A549 (cell line): ENCODE data around the gene TNFRSF19. TPM values are rescaled to one million over a fixed set of nuclear protein-coding genes. Genes with fewer than 3 reads are reported as not detected.

Source experiments
- ATAC-seq, 2 experiments: fragments of 200-7000 bp in 1 of 2; fragments of >200 bp in 1 of 2; cut with Nextera tagmentation in 1 of 2; cut with Tn5 transposase in 1 of 2; 3 replicates each; pipeline versions ENCODE4 v1.8.0 to v1.9.1; 2018 to 2020; ENCODE audit warnings: mild to moderate bottlenecking in 1 of 2, moderate library complexity in 1 of 2
- CTCF ChIA-PET: fragments of 300-600 bp; sonication (Branson Sonifier 250); formaldehyde crosslinking; extraction: SDS; loops from one replicate; lab custom pipeline; 2021; ENCODE audit warnings: antibody characterized with exemption, inconsistent platforms; lab: Yijun Ruan, JAX
- POLR2A ChIA-PET: fragments of 350-600 bp; formaldehyde crosslinking; extraction: SDS; loops from one replicate; lab custom pipeline; 2021; ENCODE audit warnings: antibody characterized with exemption, inconsistent platforms; lab: Yijun Ruan, JAX
- DNase-seq, 2 experiments: peaks; one replicate each; pipeline versions ENCODE4 v3.0.0 to v3.0.0-alpha.2; 2011 to 2016; ENCODE audit warnings: low read depth in 1 of 2, low spot score in 1 of 2
- FAIRE-seq: peaks from 2 replicates; lab custom pipeline; 2011; peaks lifted over from hg19 to GRCh38; lab: Jason Lieb, UNC
- H3K27ac ChIP-seq, 2 experiments: fragments of >200 bp; sonication (Bioruptor Twin); formaldehyde crosslinking; 3 replicates each; pipeline ENCODE4 v1.5.1; 2016 to 2017
- H3K4me1 ChIP-seq: fragments of >200 bp; sonication (Bioruptor Twin); formaldehyde crosslinking; 3 replicates; pipeline ENCODE4 v1.6.1; 2016
- H3K4me2 ChIP-seq: fragments of >200 bp; sonication (Bioruptor Twin); formaldehyde crosslinking; 3 replicates; pipeline ENCODE4 v1.6.1; 2016
- H3K4me3 ChIP-seq: fragments of >200 bp; sonication (Bioruptor Twin); formaldehyde crosslinking; 3 replicates; pipeline ENCODE4 v1.5.1; 2016
- H3K9me3 ChIP-seq: fragments of >200 bp; sonication (Bioruptor Twin); formaldehyde crosslinking; 3 replicates; pipeline ENCODE4 v1.6.1; 2016
- ATOH8 ChIP-seq: fragments of 250-450 bp; sonication (Bioruptor Pico); IDR thresholded peaks from 2 replicates; pipeline ENCODE4 v1.5.0; 2020; ENCODE audit warnings: low read depth, mild to moderate bottlenecking, moderate library complexity
- BHLHE40 ChIP-seq: IDR thresholded peaks from 2 replicates; pipeline ENCODE4 v1.6.1; 2012; ENCODE audit warnings: low read depth, low read length, inconsistent platforms
- CHD4 ChIP-seq: fragments of 200-600 bp; sonication (generic); IDR thresholded peaks from 2 replicates; pipeline ENCODE4 v1.6.1; 2016; ENCODE audit warnings: antibody characterized with exemption, mild to moderate bottlenecking, borderline replicate concordance
- CTCF ChIP-seq: fragments of >200 bp; sonication (Bioruptor Twin); formaldehyde crosslinking; IDR thresholded peaks from 3 replicates; pipeline ENCODE4 v1.5.1; 2016
- EP300 ChIP-seq, 2 experiments: fragments of >200 bp; sonication (Bioruptor Twin); formaldehyde crosslinking; IDR thresholded peaks; 2 replicates in 1 of 2; 3 replicates in 1 of 2; pipeline ENCODE4 v1.6.1; 2016 to 2017
- FOXS1 ChIP-seq: fragments of 250-450 bp; sonication (Bioruptor Pico); IDR thresholded peaks from 2 replicates; pipeline ENCODE4 v1.5.0; 2020; ENCODE audit warnings: mild to moderate bottlenecking, moderate library complexity
- GATA3 ChIP-seq: IDR thresholded peaks from 2 replicates; pipeline ENCODE4 v1.6.1; 2012; ENCODE audit warnings: borderline replicate concordance
- HES2 ChIP-seq: fragments of >200 bp; sonication (Bioruptor Twin); formaldehyde crosslinking; IDR thresholded peaks from 2 replicates; pipeline ENCODE4 v1.6.1; 2016
- HOXA7 ChIP-seq: fragments of 250-450 bp; sonication (Bioruptor Pico); IDR thresholded peaks from 2 replicates; pipeline ENCODE4 v1.5.0; 2020; ENCODE audit warnings: mild to moderate bottlenecking, moderate library complexity
- HOXB13 ChIP-seq: fragments of 250-450 bp; sonication (Bioruptor Pico); IDR thresholded peaks from 2 replicates; pipeline ENCODE4 v1.5.0; 2020; ENCODE audit warnings: low read depth, mild to moderate bottlenecking, moderate library complexity
- HOXB5 ChIP-seq: fragments of 250-450 bp; sonication (Bioruptor Pico); IDR thresholded peaks from 2 replicates; pipeline ENCODE4 v1.5.0; 2020; ENCODE audit warnings: mild to moderate bottlenecking, moderate library complexity
- NFE2L2 ChIP-seq: fragments of 150-350 bp; conservative IDR thresholded peaks from 2 replicates; pipeline ENCODE4 v1.6.1; 2014; ENCODE audit warnings: low read length
- NPAS2 ChIP-seq: fragments of 250-450 bp; sonication (Bioruptor Pico); IDR thresholded peaks from 2 replicates; pipeline ENCODE4 v1.8.0; 2022; ENCODE audit warnings: mild to moderate bottlenecking, moderate library complexity, borderline replicate concordance
- NR3C1 ChIP-seq: fragments of >200 bp; sonication (Bioruptor Twin); formaldehyde crosslinking; IDR thresholded peaks from 3 replicates; pipeline ENCODE4 v1.6.1; 2017
- PHF8 ChIP-seq: fragments of 200-600 bp; sonication (generic); IDR thresholded peaks from 2 replicates; pipeline ENCODE4 v1.6.1; 2016; ENCODE audit warnings: low read depth, mild to moderate bottlenecking, antibody characterized with exemption, moderate library complexity, borderline replicate concordance
- POLR2A ChIP-seq: IDR thresholded peaks from 2 replicates; pipeline ENCODE4 v1.6.1; 2012; ENCODE audit warnings: mild to moderate bottlenecking, low read length
- POLR2AphosphoS2 ChIP-seq: conservative IDR thresholded peaks from 2 replicates; pipeline ENCODE4 v1.6.1; 2012; ENCODE audit warnings: low read length, improper control_type of control experiment, inconsistent platforms
- SMC3 ChIP-seq: fragments of >200 bp; sonication (Bioruptor Twin); formaldehyde crosslinking; IDR thresholded peaks from 3 replicates; pipeline ENCODE4 v1.6.1; 2018; ENCODE audit warnings: inconsistent platforms
- ZSCAN20 ChIP-seq: fragments of 250-450 bp; sonication (Bioruptor Pico); IDR thresholded peaks from 2 replicates; pipeline ENCODE4 v1.8.0; 2022; ENCODE audit warnings: mild to moderate bottlenecking, moderate library complexity
- WGBS: methylation state at CpG from one replicate; pipeline ENCODE4 v1.1.6; 2017; ENCODE audit errors: missing lambda C conversion rate; 5-methylcytosine and 5-hydroxymethylcytosine counted together
- polyA plus RNA-seq, 4 experiments: library from polyadenylated mRNA; depleted of rRNA in 3 of 4; stranded (reverse); fragments of >200 nt; fragmentation: RNase III in 1 of 4; extraction: RNeasy Plus Mini Kit Qiagen cat#74134 plus additional on column Dnase treatment in 1 of 4; gene quantifications; 2 replicates in 3 of 4; 3 replicates in 1 of 4; pipeline ENCODE4 v1.2.3, GENCODE V29; 2011 to 2017
- TF ChIP-seq, protein P1 (sequence below): fragments of 200-600 bp; sonication (generic); IDR thresholded peaks from 2 replicates; pipeline ENCODE4 v1.6.1; 2016; ENCODE audit warnings: antibody characterized with exemption, mild to moderate bottlenecking, moderate library complexity
- TF ChIP-seq, protein P2 (sequence below): fragments of >200 bp; sonication (Bioruptor Twin); formaldehyde crosslinking; IDR thresholded peaks from 3 replicates; pipeline ENCODE4 v1.6.1; 2016

The TNFRSF19 gene
- polyA plus RNA-seq, 2 of the 4 experiments (the other 2 are of a cell fraction) = 1.2 to 1.9 TPM

DNA sequence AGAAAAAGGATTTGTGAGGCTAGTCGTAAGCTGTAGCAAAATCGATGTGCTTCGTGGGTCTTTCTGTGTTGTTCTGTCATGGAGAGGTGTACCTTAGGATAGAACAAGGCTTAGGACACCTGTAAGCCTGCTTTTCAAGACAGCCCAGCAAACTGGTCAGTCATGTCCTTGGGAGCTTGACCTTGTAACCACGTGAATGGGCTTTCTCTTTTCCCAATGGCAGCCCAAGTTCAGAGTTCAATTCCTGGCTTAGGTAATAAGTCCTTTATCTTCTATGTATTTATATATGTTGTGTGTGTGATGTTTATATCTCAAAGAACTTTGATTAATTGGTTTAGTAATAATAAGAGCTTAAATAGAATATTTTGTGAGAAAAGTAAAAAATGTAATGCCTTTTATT lies 112.9 kb downstream of the TNFRSF19 start:
- TF ChIP-seq POLR2A (no peak), HOXB5 (CRISPR knock-in tag) (no peak), NR3C1 (no peak), ZSCAN20 (CRISPR knock-in tag) (no peak), ATOH8 (CRISPR knock-in tag) (no peak), EP300 (IDR thresholded peaks at IDR 0.05) (no peak), POLR2AphosphoS2 (no peak)
- TF ChIP-seq, protein P1, sequence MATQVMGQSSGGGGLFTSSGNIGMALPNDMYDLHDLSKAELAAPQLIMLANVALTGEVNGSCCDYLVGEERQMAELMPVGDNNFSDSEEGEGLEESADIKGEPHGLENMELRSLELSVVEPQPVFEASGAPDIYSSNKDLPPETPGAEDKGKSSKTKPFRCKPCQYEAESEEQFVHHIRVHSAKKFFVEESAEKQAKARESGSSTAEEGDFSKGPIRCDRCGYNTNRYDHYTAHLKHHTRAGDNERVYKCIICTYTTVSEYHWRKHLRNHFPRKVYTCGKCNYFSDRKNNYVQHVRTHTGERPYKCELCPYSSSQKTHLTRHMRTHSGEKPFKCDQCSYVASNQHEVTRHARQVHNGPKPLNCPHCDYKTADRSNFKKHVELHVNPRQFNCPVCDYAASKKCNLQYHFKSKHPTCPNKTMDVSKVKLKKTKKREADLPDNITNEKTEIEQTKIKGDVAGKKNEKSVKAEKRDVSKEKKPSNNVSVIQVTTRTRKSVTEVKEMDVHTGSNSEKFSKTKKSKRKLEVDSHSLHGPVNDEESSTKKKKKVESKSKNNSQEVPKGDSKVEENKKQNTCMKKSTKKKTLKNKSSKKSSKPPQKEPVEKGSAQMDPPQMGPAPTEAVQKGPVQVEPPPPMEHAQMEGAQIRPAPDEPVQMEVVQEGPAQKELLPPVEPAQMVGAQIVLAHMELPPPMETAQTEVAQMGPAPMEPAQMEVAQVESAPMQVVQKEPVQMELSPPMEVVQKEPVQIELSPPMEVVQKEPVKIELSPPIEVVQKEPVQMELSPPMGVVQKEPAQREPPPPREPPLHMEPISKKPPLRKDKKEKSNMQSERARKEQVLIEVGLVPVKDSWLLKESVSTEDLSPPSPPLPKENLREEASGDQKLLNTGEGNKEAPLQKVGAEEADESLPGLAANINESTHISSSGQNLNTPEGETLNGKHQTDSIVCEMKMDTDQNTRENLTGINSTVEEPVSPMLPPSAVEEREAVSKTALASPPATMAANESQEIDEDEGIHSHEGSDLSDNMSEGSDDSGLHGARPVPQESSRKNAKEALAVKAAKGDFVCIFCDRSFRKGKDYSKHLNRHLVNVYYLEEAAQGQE = no peak
- FAIRE-seq (no peak), ATAC-seq (no peak), DNase-seq (no peak)
- ChIA-PET CTCF (interaction anchor here (1.1 kb wide), 1 partner anchor 60 kb away, joined by 3 read pairs; no protein-coding TSS in a partner anchor), POLR2A (no interaction called here)
- H3K27ac ChIP-seq = no peak overlapping the region
- H3K4me1 ChIP-seq = peaks cover 16% of the 10 kb centered on the region; the same call in 2 of the 3 replicates
- WGBS = 70% methylated on average over 4 of the region's 4 CpGs
- no peak overlapping the region for H3K4me3 ChIP-seq
- no peaks in the 10 kb centered on the region for H3K9me3 ChIP-seq
- no peak overlapping the region for H3K4me2 ChIP-seq

- no peak for DNase-seq
- Histone ChIP-seq H3K4me3 (no peak overlapping the region), H3K9me3 (no peaks in the 10 kb centered on the region)
- 45% methylated on average over 2 of the region's 2 CpGs for WGBS
- TF ChIP-seq CHD4 (no peak), CTCF (no peak), HES2 (no peak), NFE2L2 (no peak), PHF8 (no peak), HOXB13 (no peak), FOXS1 (CRISPR knock-in tag) (no peak), HOXA7 (no peak), GATA3 (no peak), NPAS2 (no peak), POLR2AphosphoS2 (no peak), BHLHE40 (no peak), SMC3 (no peak)
- TF ChIP-seq, protein P1 = no peak
- TF ChIP-seq, protein P2, sequence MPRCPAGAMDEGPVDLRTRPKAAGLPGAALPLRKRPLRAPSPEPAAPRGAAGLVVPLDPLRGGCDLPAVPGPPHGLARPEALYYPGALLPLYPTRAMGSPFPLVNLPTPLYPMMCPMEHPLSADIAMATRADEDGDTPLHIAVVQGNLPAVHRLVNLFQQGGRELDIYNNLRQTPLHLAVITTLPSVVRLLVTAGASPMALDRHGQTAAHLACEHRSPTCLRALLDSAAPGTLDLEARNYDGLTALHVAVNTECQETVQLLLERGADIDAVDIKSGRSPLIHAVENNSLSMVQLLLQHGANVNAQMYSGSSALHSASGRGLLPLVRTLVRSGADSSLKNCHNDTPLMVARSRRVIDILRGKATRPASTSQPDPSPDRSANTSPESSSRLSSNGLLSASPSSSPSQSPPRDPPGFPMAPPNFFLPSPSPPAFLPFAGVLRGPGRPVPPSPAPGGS = no peak
- TF ChIP-seq, all 56 proteins: peak for 0
- ATAC-seq (no peak), FAIRE-seq (no peak)
- ChIA-PET POLR2A (no interaction called here), CTCF (interaction anchor here (0.7 to 1.1 kb wide), 2 partner anchors 20 to 575 kb away, joined by 3 read pairs; no protein-coding TSS in a partner anchor)
- H3K4me2 ChIP-seq = no peak overlapping the region
- H3K4me1 ChIP-seq = peaks cover under 1% of the 10 kb centered on the region; the same call in 2 of the 3 replicates
- no peak overlapping the region for H3K27ac ChIP-seq
Observed at GRCh38 chr13:23684647-23685046, 114.4 kb downstream of the TNFRSF19 start.
